ENCODE measurements around the gene CD82. TPM values are rescaled to one million over a fixed set of nuclear protein-coding genes. Genes with fewer than 3 reads are reported as not detected.

The CD82 gene
- total and polyA plus RNA-seq, 2 of the 13 experiments (the other 11 are each of a cell fraction or from before 2014, with no cell fraction given): 0.05 TPM; not detected in 1

- H3K4me1 ChIP-seq (ENCODE audit: insufficient read depth, low read length): no peaks in the 10 kb centered on the region
- WGBS (ENCODE audit: low lambda C conversion rate): 25% methylated on average over 3 of the region's 7 CpGs
- no TSS peak for BruUV-seq (replicated peaks)
- H2AFZ ChIP-seq (ENCODE audit: low read length): no peak overlapping the region
- no peak for TF ChIP-seq ZEB1 (IDR thresholded peaks at IDR 0.05; ENCODE audit: insufficient replicate concordance, low read depth)
- TF ChIP-seq ZMAT3 (CRISPR knock-in tag; conservative IDR thresholded peaks at IDR 0.05): no peak
- no peaks in the 10 kb centered on the region for H3K9me3 ChIP-seq (ENCODE audit: low read length)
- DNase-seq (ENCODE audit: low spot score) (no peak), FAIRE-seq (no peak), ATAC-seq (no peak; the same call in 2 of the 3 replicates)
- no peak overlapping the region for H3K4me3 ChIP-seq (replicated peaks in 1 of 3; ENCODE audit: insufficient read depth in 1 of 3, low read depth in 2 of 3, low read length in 3 of 3)
- H3K4me2 ChIP-seq (ENCODE audit: low read depth, low read length): no peak overlapping the region
- no peak overlapping the region for H3K27ac ChIP-seq (ENCODE audit: extremely low read length, insufficient read depth, low read length)
- H3K79me2 ChIP-seq (ENCODE audit: insufficient read depth, low read length): no peaks in the 10 kb centered on the region
- no peak overlapping the region for H3K9ac ChIP-seq (ENCODE audit: insufficient read depth, low read depth, low read length)
- no peaks in the 10 kb centered on the region for H3K36me3 ChIP-seq (replicated peaks in 1 of 2; ENCODE audit: control insufficient read depth in 1 of 2, insufficient read depth in 2 of 2, low read length in 2 of 2)
- intact Hi-C loops (cut with micrococcal nuclease; ENCODE audit: unreplicated experiment) (no loop called here), in situ Hi-C loops (cut with HindIII; ENCODE audit: extremely low pct_ligation_motif_present, low pct_unique_long_range_greater_than_20kb) (no loop called here)
- POLR2A ChIA-PET: no interaction called here
- CTCF ChIA-PET (ENCODE audit: low intra/inter-chr PET ratio, low total read pairs): no interaction called here
- no peaks in the 10 kb centered on the region for H4K20me1 ChIP-seq (ENCODE audit: insufficient read depth, low read length)
- no peaks in the 10 kb centered on the region; a peak in 1 of 5 replicates for H3K27me3 ChIP-seq (ENCODE audit: control insufficient read depth in 1 of 2, insufficient read depth in 2 of 2, low read length in 2 of 2)
Measured at GRCh38 chr11:44661311-44661717, 95.9 kb downstream of the CD82 start.

Small RNA genes lying within 50 kb of the gene (small RNA-seq; reads per million reads assigned to genes)
- gene AC104010.1 (ENCODE audit: insufficient read depth in 2 of 3, insufficient read length in 3 of 3, low read depth in 2 of 3, low replicate concordance in 1 of 3): 0 reads per million in 3 experiments

Other genes starting within 250 kb of the CD82 start
- gene TSPAN18, start 161.3 kb downstream of the CD82 start, total RNA-seq (2016; rRNA removed; fragmentation: Illumina TruSeq; extraction: Trizol): not detected in 2 replicates
- gene TSPAN18, start 161.3 kb downstream of the CD82 start, polyA plus RNA-seq (2011; rRNA removed): not detected in 2 replicates